GM20000 (cell line): ENCODE results near the gene NTNG2.

Experiments used
- DNase-seq: peaks from one replicate; pipeline ENCODE4 v3.0.0; 2012; ENCODE audit warnings: low spot score
- CTCF ChIP-seq: IDR thresholded peaks from 2 replicates; pipeline ENCODE4 v1.5.1; 2012; ENCODE audit warnings: mild to moderate bottlenecking, control low read depth; ENCODE audit errors: extremely low read depth, missing control alignments

Gene NTNG2

DNA sequence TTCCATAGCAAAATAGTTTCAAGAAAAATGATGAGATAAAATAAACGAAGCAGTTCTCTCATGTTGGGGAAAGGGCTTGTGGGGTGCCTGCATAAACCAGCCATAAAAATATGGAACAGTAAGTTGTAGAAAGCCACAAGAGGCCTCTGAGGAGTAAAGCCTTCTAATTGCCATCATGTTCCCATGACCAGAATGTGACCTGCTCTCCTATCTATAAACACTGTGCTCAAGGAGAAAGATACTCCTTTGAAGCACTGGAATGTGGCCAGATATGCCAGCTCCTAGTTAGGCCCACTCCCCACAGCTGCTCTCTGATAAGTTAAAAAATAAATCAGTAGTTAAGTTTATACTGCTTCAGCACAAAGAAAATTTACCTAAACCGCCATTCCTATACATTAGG is 127.1 kb downstream of the NTNG2 start:
- no peak for DNase-seq
- TF ChIP-seq CTCF = no peak

GRCh38 chr9:132293145-132293721 is 131.4 kb downstream of the NTNG2 start:
- TF ChIP-seq CTCF = no peak
- DNase-seq = no peak
